Smooth muscle cell (in vitro differentiated cells): ENCODE measurements around the gene ARSB. TPM values are rescaled to one million over a fixed set of nuclear protein-coding genes. Genes with fewer than 3 reads are reported as not detected.
"Not testable (repeated sequence)": the region's sequence is repeated elsewhere in the genome, so short reads cannot be mapped to it uniquely, and the experiment has no call there.

Source experiments
- DNase-seq: peaks from one replicate; lab custom pipeline; 2025; ENCODE audit not compliant: unreplicated experiment; lab: John Stamatoyannopoulos, UW
- H2AFZ ChIP-seq: fragments of 200-600 bp; sonication (generic); 2 replicates; pipeline ENCODE4 v1.6.0; 2016; ENCODE audit warnings: antibody characterized with exemption, low read depth, mild to moderate bottlenecking
- H3F3A ChIP-seq: fragments of 200-600 bp; sonication (generic); 2 replicates; pipeline ENCODE4 v1.6.0; 2017; ENCODE audit warnings: antibody characterized with exemption, low read depth
- H3K27ac ChIP-seq: fragments of 200-600 bp; sonication (generic); 2 replicates; pipeline ENCODE4 v1.5.1; 2016; ENCODE audit warnings: low read depth, mild to moderate bottlenecking
- H3K27me3 ChIP-seq: fragments of 200-600 bp; sonication (generic); 2 replicates; pipeline ENCODE4 v1.6.1; 2016; ENCODE audit warnings: low read depth, mild to moderate bottlenecking
- H3K36me3 ChIP-seq: fragments of 200-600 bp; sonication (generic); 2 replicates; pipeline ENCODE4 v1.5.1; 2016; ENCODE audit warnings: low read depth
- H3K4me1 ChIP-seq: fragments of 200-600 bp; sonication (generic); 2 replicates; pipeline ENCODE4 v1.5.1; 2016; ENCODE audit warnings: low read depth
- H3K4me2 ChIP-seq: fragments of 200-600 bp; sonication (generic); 2 replicates; pipeline ENCODE4 v1.6.0; 2016; ENCODE audit warnings: mild to moderate bottlenecking
- H3K4me3 ChIP-seq: fragments of 200-600 bp; sonication (generic); 2 replicates; pipeline ENCODE4 v1.5.1; 2016; ENCODE audit warnings: mild to moderate bottlenecking
- H3K79me2 ChIP-seq: fragments of 200-600 bp; sonication (generic); 2 replicates; pipeline ENCODE4 v1.6.0; 2016; ENCODE audit warnings: low read depth, mild to moderate bottlenecking
- H3K9ac ChIP-seq: fragments of 200-600 bp; sonication (generic); 2 replicates; pipeline ENCODE4 v1.6.0; 2016; ENCODE audit warnings: low read depth
- H3K9me3 ChIP-seq: fragments of 200-600 bp; sonication (generic); replicated peaks from 2 replicates; pipeline ENCODE4 v1.5.1; 2016; ENCODE audit warnings: low read depth
- H4K20me1 ChIP-seq: fragments of 200-600 bp; sonication (generic); 2 replicates; pipeline ENCODE4 v1.6.0; 2016; ENCODE audit warnings: low read depth
- CTCF ChIP-seq: fragments of 200-600 bp; sonication (generic); IDR thresholded peaks from 2 replicates; pipeline ENCODE4 v1.5.1; 2017; ENCODE audit warnings: borderline replicate concordance, mild to moderate bottlenecking, antibody characterized with exemption; ENCODE audit not compliant: insufficient read depth, poor library complexity, severe bottlenecking
- WGBS: methylation state at CpG from one replicate; pipeline ENCODE4 v1.1.7; 2016; ENCODE audit warnings: low lambda C conversion rate; 5-methylcytosine and 5-hydroxymethylcytosine counted together
- polyA plus RNA-seq: library from polyadenylated mRNA; unstranded; fragments of >200 nt; fragmentation: Nextera tagmentation; extraction: Ambion mirVana; gene quantifications from 2 replicates; pipeline ENCODE4 v1.2.1, GENCODE V29; 2016
- total RNA-seq: library from RNA; depleted of rRNA; stranded (reverse); fragments of >200 nt; gene quantifications from 2 replicates; pipeline ENCODE4 v1.2.3, GENCODE V29; 2014

ARSB gene
- total and polyA plus RNA-seq, 2 experiments from 2014 or later = 17.5 to 23.2 TPM

DNA sequence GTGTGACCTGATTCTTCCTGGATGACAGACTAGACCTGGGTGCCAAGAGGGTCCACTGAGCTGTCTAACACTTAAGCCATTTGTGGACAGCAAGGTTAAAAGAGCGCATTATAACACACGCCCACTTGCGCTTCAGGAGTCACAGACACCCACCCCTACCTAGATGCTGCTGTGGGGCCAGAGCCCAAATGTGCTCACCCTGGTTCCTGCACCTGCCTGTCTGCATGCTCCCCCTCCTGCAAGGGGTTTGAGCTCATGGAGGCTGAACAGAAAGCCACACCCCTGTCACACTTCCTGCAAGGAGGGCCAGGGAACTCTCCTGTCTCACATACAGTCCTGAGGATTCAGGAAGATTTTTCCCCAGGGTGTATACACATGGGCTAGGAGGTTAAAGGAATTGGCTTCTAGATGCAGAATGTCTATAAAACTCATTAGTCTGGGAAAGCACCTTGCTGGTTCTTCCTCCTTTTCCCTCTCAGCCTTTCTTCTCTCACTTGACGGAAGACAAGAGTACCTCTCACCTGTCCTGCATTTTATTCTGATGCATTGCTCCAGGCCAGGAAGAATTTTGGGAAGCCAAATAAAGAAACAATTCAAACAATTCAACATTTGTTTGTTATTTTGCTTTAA, 249.2 kb downstream of the ARSB start:
- no peak overlapping the region for H3K27ac ChIP-seq
- 97% methylated on average over 4 of the region's 4 CpGs for WGBS
- no peak overlapping the region for H3K4me2 ChIP-seq
- H4K20me1 ChIP-seq = no peaks in the 10 kb centered on the region
- H3K4me1 ChIP-seq = peaks cover 8% of the 10 kb centered on the region
- no peaks in the 10 kb centered on the region for H3K9me3 ChIP-seq
- TF ChIP-seq CTCF = no peak
- H3K4me3 ChIP-seq = no peak overlapping the region
- DNase-seq = no peak
- H3K9ac ChIP-seq = no peak overlapping the region
- H3K79me2 ChIP-seq = no peaks in the 10 kb centered on the region
- H3K36me3 ChIP-seq = no peaks in the 10 kb centered on the region
- no peak overlapping the region for H2AFZ ChIP-seq
- H3F3A ChIP-seq = no peaks in the 10 kb centered on the region
- no peaks in the 10 kb centered on the region for H3K27me3 ChIP-seq

DNA sequence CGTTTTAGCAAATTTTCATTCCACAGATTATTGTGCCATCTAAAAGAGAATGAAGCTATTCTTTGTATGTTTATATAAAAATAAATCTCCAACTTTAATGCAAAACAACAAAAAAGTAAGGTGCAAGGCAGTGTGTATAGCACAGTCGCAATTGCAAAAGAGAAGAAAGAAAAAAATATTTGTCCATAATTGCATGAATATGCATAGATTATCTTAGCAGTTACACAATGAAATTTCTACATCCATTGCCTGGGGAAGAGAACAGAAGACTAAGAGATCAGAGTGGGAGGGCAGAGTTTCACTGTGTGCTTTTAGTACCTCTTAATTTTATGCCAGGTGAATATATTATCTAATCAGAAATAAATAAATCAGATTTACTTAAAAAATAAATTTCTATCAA, 250.2 kb downstream of the ARSB start:
- Histone ChIP-seq H3K79me2 (no peaks in the 10 kb centered on the region), H3K9me3 (no peaks in the 10 kb centered on the region), H3K4me3 (no peak overlapping the region), H3K4me2 (no peak overlapping the region), H3K9ac (no peak overlapping the region), H3K36me3 (no peaks in the 10 kb centered on the region), H3F3A (no peaks in the 10 kb centered on the region), H4K20me1 (no peaks in the 10 kb centered on the region), H3K27ac (no peak overlapping the region), H3K4me1 (peaks cover 8% of the 10 kb centered on the region), H2AFZ (no peak overlapping the region), H3K27me3 (no peaks in the 10 kb centered on the region)
- no peak for DNase-seq
- TF ChIP-seq CTCF = no peak
- 96% methylated on average over 2 of the region's 2 CpGs for WGBS

DNA sequence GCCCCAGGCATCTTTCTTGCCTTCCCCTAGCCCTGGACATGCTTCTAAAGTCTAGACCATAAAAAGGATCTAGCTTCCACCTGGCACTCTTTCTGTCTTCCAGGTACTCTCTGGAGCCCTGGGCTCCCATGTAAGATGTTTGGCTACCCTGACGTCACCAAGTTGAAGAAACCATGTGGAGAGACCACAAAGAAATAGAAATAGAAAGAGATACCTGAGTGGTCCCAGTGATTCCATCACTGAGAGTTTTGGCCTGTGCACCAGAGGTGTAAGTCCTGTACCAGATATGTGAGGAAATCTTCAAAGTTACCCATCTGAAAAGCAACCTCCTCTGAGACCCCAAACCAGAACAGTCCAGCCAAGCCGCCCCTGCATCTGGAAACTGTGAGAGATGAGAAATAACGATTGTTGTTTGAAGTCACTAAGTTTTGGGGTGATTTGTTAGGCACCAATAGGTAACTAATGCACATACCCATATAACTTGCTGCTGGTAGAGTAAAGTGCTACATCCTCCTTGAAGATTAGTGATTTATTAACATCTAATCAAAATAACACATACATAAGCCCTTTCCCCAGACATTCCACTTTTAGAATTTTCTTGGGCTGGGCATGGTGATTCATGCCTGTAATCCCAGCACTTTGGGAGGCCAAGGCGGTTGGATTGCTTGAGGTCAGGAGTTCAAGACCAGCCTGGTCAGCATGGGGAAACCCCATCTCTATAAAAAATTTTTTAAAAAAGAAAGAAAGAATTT, 250.8 kb downstream of the ARSB start:
- no peaks in the 10 kb centered on the region for H4K20me1 ChIP-seq
- H3K9ac ChIP-seq = no peak overlapping the region
- no peak overlapping the region for H3K27ac ChIP-seq
- H3F3A ChIP-seq = no peaks in the 10 kb centered on the region
- DNase-seq = no peak
- no peak for TF ChIP-seq CTCF
- 83% methylated on average over 4 of the region's 4 CpGs for WGBS
- no peak overlapping the region for H3K4me2 ChIP-seq
- H3K4me3 ChIP-seq = no peak overlapping the region
- no peaks in the 10 kb centered on the region for H3K36me3 ChIP-seq
- H3K9me3 ChIP-seq = no peaks in the 10 kb centered on the region
- H2AFZ ChIP-seq = no peak overlapping the region
- no peaks in the 10 kb centered on the region for H3K27me3 ChIP-seq
- peaks cover 8% of the 10 kb centered on the region for H3K4me1 ChIP-seq
- H3K79me2 ChIP-seq = no peaks in the 10 kb centered on the region

DNA sequence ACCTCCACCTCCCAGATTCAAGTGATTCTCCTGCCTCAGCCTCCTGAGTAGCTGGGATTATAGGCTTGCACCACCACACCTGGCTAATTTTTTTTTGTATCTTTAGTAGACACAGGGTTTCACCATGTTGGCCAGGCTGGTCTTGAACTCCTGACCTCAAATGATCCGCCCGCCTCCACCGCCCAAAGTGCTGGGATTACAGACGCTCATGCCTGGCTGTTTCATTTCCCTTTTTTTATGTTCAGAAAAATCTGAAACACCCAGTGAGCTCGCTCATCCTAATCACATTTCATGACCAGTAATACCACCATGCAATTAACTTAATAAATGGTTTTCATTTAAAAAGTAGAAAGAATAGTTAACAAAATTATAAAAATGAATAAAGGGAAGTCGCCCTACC, 252.4 kb downstream of the ARSB start:
- H3F3A ChIP-seq, H3K9ac ChIP-seq, H3K27ac ChIP-seq, H4K20me1 ChIP-seq, H3K36me3 ChIP-seq, H3K4me2 ChIP-seq, H3K27me3 ChIP-seq, H2AFZ ChIP-seq, H3K79me2 ChIP-seq, H3K9me3 ChIP-seq, DNase-seq, H3K4me1 ChIP-seq, H3K4me3 ChIP-seq: not testable (repeated sequence)
- 93% methylated on average over 6 of the region's 6 CpGs for WGBS
